ENCODE measurements around the gene NMT2.

DNA sequence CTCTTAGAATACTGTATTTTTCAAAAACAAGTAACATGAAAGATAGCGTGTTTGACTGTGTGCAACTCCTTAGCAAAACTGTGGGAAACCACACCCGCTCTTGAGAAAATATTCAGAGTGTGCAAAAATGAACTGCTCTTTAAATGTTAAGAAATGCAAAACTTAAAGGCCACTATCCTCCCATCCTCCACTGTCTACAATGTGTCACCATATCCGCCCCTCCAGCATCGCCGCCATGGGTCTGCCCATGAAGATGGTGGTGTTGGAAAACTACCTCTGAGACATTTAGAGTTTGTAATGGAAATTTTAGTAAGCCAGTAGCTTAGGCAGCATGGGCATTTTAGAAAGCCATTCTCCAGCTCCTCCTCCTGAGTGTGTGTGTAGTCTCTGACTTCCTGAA lies 20.1 kb upstream of the NMT2 start:
- TF ChIP-seq, protein P1, sequence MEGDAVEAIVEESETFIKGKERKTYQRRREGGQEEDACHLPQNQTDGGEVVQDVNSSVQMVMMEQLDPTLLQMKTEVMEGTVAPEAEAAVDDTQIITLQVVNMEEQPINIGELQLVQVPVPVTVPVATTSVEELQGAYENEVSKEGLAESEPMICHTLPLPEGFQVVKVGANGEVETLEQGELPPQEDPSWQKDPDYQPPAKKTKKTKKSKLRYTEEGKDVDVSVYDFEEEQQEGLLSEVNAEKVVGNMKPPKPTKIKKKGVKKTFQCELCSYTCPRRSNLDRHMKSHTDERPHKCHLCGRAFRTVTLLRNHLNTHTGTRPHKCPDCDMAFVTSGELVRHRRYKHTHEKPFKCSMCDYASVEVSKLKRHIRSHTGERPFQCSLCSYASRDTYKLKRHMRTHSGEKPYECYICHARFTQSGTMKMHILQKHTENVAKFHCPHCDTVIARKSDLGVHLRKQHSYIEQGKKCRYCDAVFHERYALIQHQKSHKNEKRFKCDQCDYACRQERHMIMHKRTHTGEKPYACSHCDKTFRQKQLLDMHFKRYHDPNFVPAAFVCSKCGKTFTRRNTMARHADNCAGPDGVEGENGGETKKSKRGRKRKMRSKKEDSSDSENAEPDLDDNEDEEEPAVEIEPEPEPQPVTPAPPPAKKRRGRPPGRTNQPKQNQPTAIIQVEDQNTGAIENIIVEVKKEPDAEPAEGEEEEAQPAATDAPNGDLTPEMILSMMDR (conservative IDR thresholded peaks at IDR 0.05; ENCODE audit: low read depth in 2 of 2): no peak
- TF ChIP-seq JUNB (IDR thresholded peaks at IDR 0.05; ENCODE audit: unreplicated experiment) (no peak), EZH2 (IDR thresholded peaks at IDR 0.05; ENCODE audit: low read depth, unreplicated experiment) (no peak), CREB1 (CRISPR knock-in tag; IDR thresholded peaks at IDR 0.05; ENCODE audit: low read depth) (no peak)
